ENCODE measurements around the gene OR10C1.
"Not testable (repeated sequence)": the region's sequence is repeated elsewhere in the genome, so short reads cannot be mapped to it uniquely, and the experiment has no call there.

Gene OR10C1, protein sequence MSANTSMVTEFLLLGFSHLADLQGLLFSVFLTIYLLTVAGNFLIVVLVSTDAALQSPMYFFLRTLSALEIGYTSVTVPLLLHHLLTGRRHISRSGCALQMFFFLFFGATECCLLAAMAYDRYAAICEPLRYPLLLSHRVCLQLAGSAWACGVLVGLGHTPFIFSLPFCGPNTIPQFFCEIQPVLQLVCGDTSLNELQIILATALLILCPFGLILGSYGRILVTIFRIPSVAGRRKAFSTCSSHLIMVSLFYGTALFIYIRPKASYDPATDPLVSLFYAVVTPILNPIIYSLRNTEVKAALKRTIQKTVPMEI

GRCh38 chr6:29439006-29439405 lies at the start of gene OR10C1:
OR10C1 (plus strand) TSS chr6:29439306; CDS start chr6:29440016, 710 bp downstream.
- no peak within 1 kb of the TSS for H3K27ac Mint-ChIP-seq
- H3K9me3 Mint-ChIP-seq, result peaks cover 0 to 10% of the 10 kb centered on the region in 2 donors
- ATAC-seq, result no peak
- no peak within 1 kb of the TSS for H3K4me3 Mint-ChIP-seq
- H3K4me1 Mint-ChIP-seq, result no peaks in the 10 kb centered on the region
- no peak for DNase-seq
- peaks cover 41% of the 10 kb centered on the region for H3K27me3 Mint-ChIP-seq

- peaks cover 57% of the 10 kb centered on the region for H3K27me3 Mint-ChIP-seq
- no peak for ATAC-seq
These were observed 43.8 kb upstream of the OR10C1 start, which contains the start of gene OR12D2 for GRCh38 chr6:29395331-29395730. OR12D2 (plus strand) TSS chr6:29395631; CDS start chr6:29396700, 1,069 bp downstream.

GRCh38 chr6:29399525-29399924 lies 39.6 kb upstream of the OR10C1 start:
- no peak overlapping the region for H3K4me3 Mint-ChIP-seq
- no peak overlapping the region for H3K27ac Mint-ChIP-seq
- no peaks in the 10 kb centered on the region for H3K4me1 Mint-ChIP-seq
- peaks cover 57% of the 10 kb centered on the region for H3K27me3 Mint-ChIP-seq
- no peak for DNase-seq
- no peak for ATAC-seq
- H3K9me3 Mint-ChIP-seq, result no peaks in the 10 kb centered on the region

More at GRCh38 chr6:29395331-29395730, 43.8 kb upstream of the OR10C1 start, which contains the start of gene OR12D2:
- H3K9me3 Mint-ChIP-seq, result no peaks in the 10 kb centered on the region
- no peak for DNase-seq
- no peak within 1 kb of the TSS for H3K4me3 Mint-ChIP-seq
- H3K4me1 Mint-ChIP-seq, result no peaks in the 10 kb centered on the region
- no peak within 1 kb of the TSS for H3K27ac Mint-ChIP-seq

DNA sequence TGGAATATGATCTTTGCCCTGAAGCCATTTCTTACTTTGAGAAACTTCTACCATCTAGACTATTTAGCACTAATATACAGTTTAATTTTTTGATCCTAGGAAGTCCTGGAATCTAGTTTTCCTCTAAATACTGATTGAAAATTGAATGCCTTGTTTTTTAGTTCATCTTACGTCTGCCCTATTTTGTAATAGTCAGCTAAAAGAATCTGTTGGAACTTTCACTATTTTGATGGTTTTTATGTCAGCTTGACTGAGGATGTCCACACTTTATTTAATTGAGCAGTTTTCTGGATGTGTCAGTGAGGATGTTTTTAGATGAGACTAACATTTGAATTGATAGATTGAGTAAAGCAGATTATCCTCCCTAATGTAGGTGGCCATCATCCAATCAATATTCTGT lies 35.3 kb upstream of the OR10C1 start:
- ATAC-seq, result no peak
- no peak for DNase-seq
- H3K27me3 Mint-ChIP-seq, result peaks cover 52% of the 10 kb centered on the region
- H3K4me3 Mint-ChIP-seq, result no peak overlapping the region
- H3K27ac Mint-ChIP-seq, result no peak overlapping the region
- peaks cover 0 to 5% of the 10 kb centered on the region in 2 donors for H3K9me3 Mint-ChIP-seq
- H3K4me1 Mint-ChIP-seq, result no peaks in the 10 kb centered on the region

DNA sequence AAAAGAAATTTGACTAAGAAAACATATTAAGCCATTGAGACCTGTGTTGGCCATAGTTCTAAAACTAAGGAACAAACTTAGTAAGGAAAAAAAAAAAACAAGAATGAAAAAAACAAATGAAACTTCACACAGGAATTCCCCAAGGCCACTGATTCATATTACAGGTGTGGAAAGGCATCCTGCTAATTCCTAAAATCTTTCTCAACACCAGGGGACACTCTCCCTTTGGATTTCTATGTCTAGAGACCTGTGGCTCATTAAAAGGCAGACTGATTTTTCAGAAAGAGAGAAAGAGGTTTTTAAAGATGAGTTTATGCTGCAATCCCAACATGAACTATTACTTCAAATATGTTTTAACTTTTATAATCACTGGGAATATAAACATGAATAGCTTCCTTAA lies 24.5 kb upstream of the OR10C1 start, which contains the start of gene OR12D1:
TSS of gene OR12D1 (plus strand) at position 341 of the 400 bp plus-strand sequence.
- Mint-ChIP-seq H3K9me3 (peaks cover 22 to 30% of the 10 kb centered on the region in 2 donors), H3K27ac (no peak within 1 kb of the TSS), H3K4me3 (no peak within 1 kb of the TSS), H3K27me3 (peaks cover 44% of the 10 kb centered on the region), H3K4me1 (no peaks in the 10 kb centered on the region)
- ATAC-seq (no peak), DNase-seq (no peak)

- ATAC-seq (no peak), DNase-seq (no peak)
- Mint-ChIP-seq H3K9me3 (no peaks in the 10 kb centered on the region), H3K4me1 (no peaks in the 10 kb centered on the region), H3K4me3 (no peak overlapping the region), H3K27me3 (peaks cover 30% of the 10 kb centered on the region), H3K27ac (no peak overlapping the region)
These were observed 19.6 kb upstream of the OR10C1 start for GRCh38 chr6:29419516-29419915.

DNA sequence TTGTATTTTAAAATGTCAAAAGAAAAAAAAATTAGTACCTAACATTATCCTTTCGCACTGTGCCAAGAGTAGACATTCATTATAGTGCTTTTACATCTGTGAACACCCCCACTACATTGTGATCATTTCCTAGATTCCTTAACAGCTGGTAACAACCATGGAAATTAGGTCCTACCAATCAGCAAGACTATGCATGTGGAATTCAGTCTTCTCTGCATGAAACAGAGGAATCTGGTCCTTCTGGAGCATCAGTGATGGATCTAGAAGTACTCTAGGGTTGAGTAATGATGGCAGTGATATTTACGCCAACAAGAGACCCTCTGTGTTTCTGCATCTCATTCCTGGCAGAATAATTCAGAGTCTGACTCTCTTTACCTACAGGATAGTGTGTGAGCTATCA lies 14.9 kb upstream of the OR10C1 start:
- no peaks in the 10 kb centered on the region for H3K9me3 Mint-ChIP-seq
- peaks cover 44% of the 10 kb centered on the region for H3K27me3 Mint-ChIP-seq
- H3K27ac Mint-ChIP-seq, result no peak overlapping the region
- no peak overlapping the region for H3K4me3 Mint-ChIP-seq
- ATAC-seq, result no peak
- no peak for DNase-seq
- H3K4me1 Mint-ChIP-seq, result no peaks in the 10 kb centered on the region

GRCh38 chr6:29424575-29424974 lies 14.5 kb upstream of the OR10C1 start:
- Mint-ChIP-seq H3K9me3 (no peaks in the 10 kb centered on the region), H3K4me1 (no peaks in the 10 kb centered on the region), H3K4me3 (no peak overlapping the region), H3K27ac (no peak overlapping the region), H3K27me3 (peaks cover 44% of the 10 kb centered on the region)
- ATAC-seq (peak; percentile 84), DNase-seq (peak in 1 of 2 donors; percentile 12)

DNA sequence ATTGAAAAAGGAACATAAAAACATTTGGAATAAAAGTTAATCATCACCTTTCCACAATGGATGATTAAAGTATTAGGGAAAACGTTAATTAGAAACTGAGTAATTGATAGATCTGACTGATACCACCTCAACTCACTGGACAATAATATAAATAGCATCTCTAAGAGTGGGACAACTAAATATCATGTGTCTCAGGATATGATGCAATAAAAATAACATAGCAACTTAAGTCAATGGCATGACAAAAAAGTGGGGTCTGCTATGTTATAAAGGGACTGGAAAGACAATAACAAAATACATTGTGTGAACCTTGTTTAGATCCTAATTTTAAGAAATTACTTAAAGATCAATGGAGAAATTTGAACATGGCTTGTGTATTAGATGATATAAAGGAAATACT lies 14.0 kb upstream of the OR10C1 start:
- no peaks in the 10 kb centered on the region for H3K4me1 Mint-ChIP-seq
- no peak overlapping the region for H3K27ac Mint-ChIP-seq

DNA sequence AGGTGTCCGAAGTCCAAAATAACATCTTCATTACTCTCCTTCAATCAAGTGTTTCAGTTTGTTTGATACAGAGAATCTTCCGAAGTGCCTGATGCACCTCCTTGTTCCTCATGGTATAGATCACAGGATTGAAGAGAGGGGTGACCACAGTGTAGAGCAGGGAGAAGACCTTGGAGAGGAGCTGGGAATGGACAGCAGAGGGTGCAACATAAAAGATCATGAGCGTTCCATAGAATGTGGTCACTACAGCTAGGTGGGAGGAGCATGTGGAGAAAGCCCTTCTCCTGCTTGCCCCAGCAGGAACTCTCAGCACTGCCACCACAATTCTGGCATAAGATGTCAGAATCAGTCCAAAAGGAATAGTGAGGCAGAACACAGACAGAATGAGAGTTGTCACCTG lies 12.5 kb upstream of the OR10C1 start:
- Mint-ChIP-seq H3K27ac (no peak overlapping the region), H3K4me1 (no peaks in the 10 kb centered on the region), H3K9me3 (no peaks in the 10 kb centered on the region), H3K27me3 (peaks cover 33% of the 10 kb centered on the region), H3K4me3 (no peak overlapping the region)
- DNase-seq (no peak), ATAC-seq (no peak)

More for the DNA sequence above, 14.0 kb upstream of the OR10C1 start:
- H3K9me3 Mint-ChIP-seq, result no peaks in the 10 kb centered on the region
- ATAC-seq (no peak), DNase-seq (no peak)
- peaks cover 44% of the 10 kb centered on the region for H3K27me3 Mint-ChIP-seq
- H3K4me3 Mint-ChIP-seq, result no peak overlapping the region

DNA sequence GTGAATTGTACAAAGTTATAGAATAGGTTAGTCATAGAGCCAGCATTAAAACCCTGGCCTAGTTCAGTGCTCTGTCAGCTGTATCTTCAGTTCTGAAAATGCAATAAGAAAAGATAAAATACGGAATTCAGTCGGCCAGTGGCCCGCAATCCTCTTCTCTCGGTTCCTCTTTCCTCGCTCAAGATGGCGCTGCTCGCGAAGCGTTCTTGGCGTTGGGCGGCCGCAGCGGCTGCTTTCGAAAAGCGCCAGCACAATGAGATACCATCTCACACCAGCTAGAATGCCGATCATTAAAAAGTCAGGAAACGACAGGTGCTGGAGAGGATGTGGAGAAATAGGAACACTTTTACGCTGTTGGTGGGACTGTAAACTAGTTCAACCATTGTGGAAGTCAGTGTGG lies 2.4 kb upstream of the OR10C1 start:
- peaks cover 59% of the 10 kb centered on the region for H3K27me3 Mint-ChIP-seq
- not testable (repeated sequence) for H3K4me3 Mint-ChIP-seq, H3K4me1 Mint-ChIP-seq, ATAC-seq, DNase-seq, H3K27ac Mint-ChIP-seq, H3K9me3 Mint-ChIP-seq

- no peak for DNase-seq
- no peak for ATAC-seq
- H3K4me1 Mint-ChIP-seq, result no peaks in the 10 kb centered on the region
- peaks cover 9 to 16% of the 10 kb centered on the region in 2 donors for H3K9me3 Mint-ChIP-seq
- peaks cover 58% of the 10 kb centered on the region for H3K27me3 Mint-ChIP-seq
- no peak overlapping the region for H3K27ac Mint-ChIP-seq
- H3K4me3 Mint-ChIP-seq, result no peak overlapping the region
These were observed 3.6 kb downstream of the OR10C1 start for GRCh38 chr6:29442719-29443118.

DNA sequence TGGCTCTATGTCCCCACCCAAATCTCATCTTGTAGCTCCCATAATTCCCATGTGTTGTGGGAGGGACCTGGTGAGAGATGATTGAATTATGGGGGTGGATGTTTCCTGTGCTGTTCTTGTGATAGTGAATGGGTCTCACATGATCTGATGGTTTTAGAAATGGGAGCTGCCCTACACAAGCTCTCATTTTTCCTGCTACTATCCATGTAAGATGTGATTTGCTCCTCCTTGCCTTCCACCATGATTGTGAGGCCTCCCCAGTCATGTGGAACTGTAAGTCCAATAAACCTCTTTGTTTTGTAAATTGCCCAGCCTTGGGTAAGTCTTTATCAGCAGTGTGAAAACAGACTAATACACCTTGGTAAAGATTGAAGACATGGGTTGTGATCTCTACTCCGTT lies 4.9 kb downstream of the OR10C1 start:
- H3K4me1 Mint-ChIP-seq, ATAC-seq, H3K27ac Mint-ChIP-seq, DNase-seq, H3K4me3 Mint-ChIP-seq: not testable (repeated sequence)
- Mint-ChIP-seq H3K27me3 (peaks cover 64% of the 10 kb centered on the region), H3K9me3 (peaks cover 9 to 16% of the 10 kb centered on the region in 2 donors)

DNA sequence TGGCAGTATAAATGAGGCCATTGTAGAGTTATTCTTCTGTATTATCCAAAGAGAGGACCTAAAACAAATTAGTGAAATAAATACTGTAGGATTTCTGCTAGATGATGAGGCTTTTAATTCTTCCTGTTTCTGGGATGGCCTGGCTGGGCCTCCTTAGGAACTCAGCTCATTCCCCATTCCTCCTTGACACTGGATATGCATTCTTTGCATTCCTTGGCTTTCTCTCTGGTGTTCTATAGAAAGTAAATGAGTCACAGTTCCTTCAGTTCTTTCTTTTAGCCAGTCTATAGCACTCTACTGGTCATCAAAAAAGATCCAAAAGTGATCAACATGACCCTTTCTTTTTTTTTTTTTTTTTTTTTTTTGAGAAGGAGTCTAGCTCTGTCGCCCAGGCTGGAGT lies 8.6 kb downstream of the OR10C1 start:
- DNase-seq (no peak), ATAC-seq (no peak)
- Mint-ChIP-seq H3K27me3 (peaks cover 74% of the 10 kb centered on the region), H3K4me1 (no peaks in the 10 kb centered on the region), H3K4me3 (no peak overlapping the region), H3K9me3 (peaks cover 9 to 16% of the 10 kb centered on the region in 2 donors), H3K27ac (no peak overlapping the region)

DNA sequence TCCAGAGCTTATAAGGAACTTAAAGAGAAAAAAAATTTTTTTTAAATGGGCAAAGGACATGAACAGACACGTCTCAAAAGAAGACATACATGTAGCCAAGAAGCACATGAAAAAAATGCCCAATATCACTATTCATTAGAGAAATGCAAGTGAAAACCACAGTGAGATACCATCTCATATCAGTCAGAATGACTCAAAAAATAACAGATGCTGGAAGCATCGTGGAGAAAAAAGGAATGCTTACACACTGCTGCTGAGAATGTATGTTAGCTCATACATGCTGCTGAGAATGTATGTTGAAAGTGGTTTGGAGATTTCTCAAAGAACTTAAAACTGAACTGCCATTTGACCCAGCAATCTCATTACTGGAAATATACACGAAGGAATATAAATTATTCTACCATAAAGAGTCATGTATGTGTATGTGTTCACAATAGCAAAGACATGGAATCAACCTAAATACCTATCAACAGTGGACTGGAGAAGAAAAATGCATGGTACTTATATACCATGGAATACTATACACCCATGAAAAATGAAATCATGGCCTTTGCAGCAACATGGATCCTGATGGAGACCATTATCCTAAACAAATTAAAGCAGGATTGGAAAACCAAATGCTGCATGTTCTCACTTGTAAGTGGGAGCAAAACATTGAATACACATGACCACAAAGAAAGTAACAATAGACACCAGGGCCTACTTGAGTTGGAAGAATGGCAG lies 12.5 kb downstream of the OR10C1 start:
- no peak for ATAC-seq
- Mint-ChIP-seq H3K27ac (no peak overlapping the region), H3K9me3 (no peaks in the 10 kb centered on the region), H3K4me3 (no peak overlapping the region), H3K4me1 (no peaks in the 10 kb centered on the region), H3K27me3 (peaks cover 51% of the 10 kb centered on the region)
- DNase-seq, result no peak

- peaks cover 39% of the 10 kb centered on the region for H3K27me3 Mint-ChIP-seq
These were observed 17.9 kb downstream of the OR10C1 start, which contains the start of the genes OR11A1 and OR2H1 for GRCh38 chr6:29456971-29457370. OR11A1 (minus strand) TSS chr6:29457071; CDS start chr6:29427641, 29,430 bp downstream. OR2H1 (plus strand) TSS chr6:29457155; CDS start chr6:29461770, 4,615 bp downstream.

More at GRCh38 chr6:29456971-29457370, 17.9 kb downstream of the OR10C1 start, which contains the start of the genes OR11A1 and OR2H1:
- DNase-seq (no peak), ATAC-seq (no peak)
- Mint-ChIP-seq H3K27ac (no peak within 1 kb of the TSS), H3K9me3 (no peaks in the 10 kb centered on the region), H3K4me1 (no peaks in the 10 kb centered on the region), H3K4me3 (no peak within 1 kb of the TSS)

Measured in stimulated activated naive CD8-positive, alpha-beta T cell treated with anti-CD3 and anti-CD28 coated beads, Interleukin-15, amount 100 ng/mL, for 72 hours (primary cell).